Mucosa of descending colon (tissue), 3 donors: ENCODE results near the gene BCL6. TPM values are rescaled to one million over a fixed set of nuclear protein-coding genes. Genes with fewer than 3 reads are reported as not detected.

Experiments
- ATAC-seq: fragments of 200-7000 bp; cut with Tn5 transposase; one replicate; pipeline ENCODE4 v1.9.1; 2020; ENCODE audit warnings: mild to moderate bottlenecking, moderate library complexity
- DNase-seq, 3 donors: peaks; one replicate each; pipeline ENCODE4 v3.0.0-alpha.2; 2020
- H3K36me3 ChIP-seq: fragments of 200-600 bp; one replicate; pipeline ENCODE4 v1.8.0; 2021; ENCODE audit warnings: low read depth, mild to moderate bottlenecking
- H3K4me1 ChIP-seq: fragments of 200-600 bp; one replicate; pipeline ENCODE4 v1.8.0; 2021; ENCODE audit warnings: low read depth, mild to moderate bottlenecking
- H3K4me3 ChIP-seq: fragments of 200-600 bp; one replicate; pipeline ENCODE4 v1.8.0; 2021; ENCODE audit warnings: mild to moderate bottlenecking
- H3K9me3 ChIP-seq: fragments of 200-600 bp; one replicate; pipeline ENCODE4 v1.8.0; 2021; ENCODE audit warnings: mild to moderate bottlenecking
- CTCF ChIP-seq: fragments of 200-600 bp; IDR thresholded peaks from one replicate; pipeline ENCODE4 v1.8.0; 2022; ENCODE audit warnings: antibody characterized with exemption, mild to moderate bottlenecking
- intact Hi-C, 2 donors: fragments of 100-400 bp; cut with DNase I in 1 of 2; cut with micrococcal nuclease in 1 of 2; formaldehyde crosslinking; loops; one replicate each; pipeline versions ENCODE4 v1.11.0 to v1.11.1; 2022; cut with DNase I, micrococcal nuclease
- total RNA-seq, 3 donors: library from RNA; stranded (reverse); fragmentation: NEBNext Ultra II Directional in 2 of 3; extraction: Animal tissue kit (Norgen Biotek cat#: 25700) in 2 of 3; gene quantifications; one replicate each; pipeline versions ENCODE4 v1.2.1 to v1.2.4, GENCODE V29; 2021 to 2023
- donor health status: DM: no; HTN: no; CAD: no; lungs with moderate emphysema.
- donor health status: DM: no; HTN: no; CAD: no.
- donor health status: DM: no; HTN: yes; CAD: no.

BCL6 gene
- total RNA-seq, 3 donors from 2014 or later, result 10.9 to 133 (median 23.8) TPM

GRCh38 chr3:187693431-187693830, 51.8 kb downstream of the BCL6 start:
- intact Hi-C loops, result no loop called here

GRCh38 chr3:187689984-187690383, 55.3 kb downstream of the BCL6 start:
- Histone ChIP-seq H3K4me3 (no peak overlapping the region), H3K36me3 (no peaks in the 10 kb centered on the region), H3K4me1 (no peaks in the 10 kb centered on the region), H3K9me3 (peaks cover 5% of the 10 kb centered on the region)
- intact Hi-C loops, result no loop called here
- no peak for TF ChIP-seq CTCF
- DNase-seq (no peak), ATAC-seq (no peak)

More at GRCh38 chr3:187693431-187693830, 51.8 kb downstream of the BCL6 start:
- no peak for TF ChIP-seq CTCF
- ATAC-seq (no peak), DNase-seq (no peak)
- H3K4me1 ChIP-seq, result no peaks in the 10 kb centered on the region
- H3K4me3 ChIP-seq, result no peak overlapping the region
- no peaks in the 10 kb centered on the region for H3K36me3 ChIP-seq
- H3K9me3 ChIP-seq, result no peaks in the 10 kb centered on the region

GRCh38 chr3:187686621-187687273, 58.5 kb downstream of the BCL6 start:
- Histone ChIP-seq H3K4me1 (no peaks in the 10 kb centered on the region), H3K36me3 (no peaks in the 10 kb centered on the region), H3K4me3 (no peak overlapping the region), H3K9me3 (peaks cover 8% of the 10 kb centered on the region)
- no peak for ATAC-seq
- no peak for TF ChIP-seq CTCF
- DNase-seq, result no peak
- intact Hi-C loops, result no loop called here

GRCh38 chr3:187685948-187686347, 59.3 kb downstream of the BCL6 start:
- no peak for ATAC-seq
- no peak for TF ChIP-seq CTCF
- Histone ChIP-seq H3K36me3 (no peaks in the 10 kb centered on the region), H3K4me1 (no peaks in the 10 kb centered on the region), H3K9me3 (peaks cover 8% of the 10 kb centered on the region), H3K4me3 (no peak overlapping the region)
- DNase-seq, result no peak
- intact Hi-C loops, result no loop called here

GRCh38 chr3:187684880-187685279, 60.4 kb downstream of the BCL6 start:
- Histone ChIP-seq H3K36me3 (no peaks in the 10 kb centered on the region), H3K9me3 (peaks cover 8% of the 10 kb centered on the region), H3K4me3 (no peak overlapping the region), H3K4me1 (no peaks in the 10 kb centered on the region)
- ATAC-seq (no peak), DNase-seq (no peak)
- no peak for TF ChIP-seq CTCF
- intact Hi-C loops, result loop anchor here in 1 of 2 donors (5.0 kb wide), 1 partner anchor 368 kb away; no protein-coding TSS in a partner anchor
